Activated CD8-positive, alpha-beta T cell treated with anti-CD3 and anti-CD28 coated beads for 36 hours (primary cell): ENCODE measurements around the gene EXOC4. TPM values are rescaled to one million over a fixed set of nuclear protein-coding genes. Genes with fewer than 3 reads are reported as not detected.

ENCODE experiments used
- ATAC-seq: fragments of 200-7000 bp; cut with Tn5 transposase; one replicate; pipeline ENCODE4 v1.10.0; 2021; ENCODE audit warnings: mild to moderate bottlenecking, moderate library complexity
- CTCF ChIA-PET: fragments of 350-600 bp; sonication (Branson Sonifier 250); formaldehyde crosslinking; loops from one replicate; lab custom pipeline; 2021; ENCODE audit warnings: antibody characterized with exemption; lab: Charles Lee
- POLR2A ChIA-PET: fragments of 350-600 bp; sonication (Branson Sonifier 250); formaldehyde crosslinking; loops from one replicate; lab custom pipeline; 2021; ENCODE audit warnings: antibody characterized with exemption; lab: Charles Lee
- DNase-seq: peaks from one replicate; pipeline ENCODE4 v3.0.0-alpha.2; 2020
- H3K27ac Mint-ChIP-seq: one replicate; pipeline ENCODE4 v1.8.0; 2021; ENCODE audit warnings: mild to moderate bottlenecking, mixed read lengths
- H3K27me3 Mint-ChIP-seq: one replicate; pipeline ENCODE4 v1.8.0; 2021; ENCODE audit warnings: mixed read lengths
- H3K36me3 Mint-ChIP-seq: one replicate; pipeline ENCODE4 v1.8.0; 2021; ENCODE audit warnings: low read depth, mixed read lengths
- H3K4me1 Mint-ChIP-seq: one replicate; pipeline ENCODE4 v1.8.0; 2021; ENCODE audit warnings: low read depth, mixed read lengths
- H3K4me3 Mint-ChIP-seq: one replicate; pipeline ENCODE4 v1.8.0; 2021; ENCODE audit warnings: mild to moderate bottlenecking, moderate library complexity, mixed read lengths
- H3K9me3 Mint-ChIP-seq: one replicate; pipeline ENCODE4 v1.8.0; 2021; ENCODE audit warnings: mixed read lengths
- intact Hi-C: fragments of 100-400 bp; cut with micrococcal nuclease; formaldehyde crosslinking; loops from one replicate; pipeline ENCODE4 v1.10.0; 2022
- total RNA-seq, 2 experiments: library from RNA; stranded (reverse); gene quantifications; one replicate each; pipeline ENCODE4 v1.2.3, GENCODE V29; 2021
- TF ChIP-seq, protein P1 (sequence below): fragments of 200-600 bp; IDR thresholded peaks from one replicate; pipeline ENCODE4 v1.8.0; 2022; ENCODE audit warnings: antibody characterized with exemption, mild to moderate bottlenecking

EXOC4 gene
- total RNA-seq, 2 experiments from 2014 or later, result 54.1 to 61.7 TPM

DNA sequence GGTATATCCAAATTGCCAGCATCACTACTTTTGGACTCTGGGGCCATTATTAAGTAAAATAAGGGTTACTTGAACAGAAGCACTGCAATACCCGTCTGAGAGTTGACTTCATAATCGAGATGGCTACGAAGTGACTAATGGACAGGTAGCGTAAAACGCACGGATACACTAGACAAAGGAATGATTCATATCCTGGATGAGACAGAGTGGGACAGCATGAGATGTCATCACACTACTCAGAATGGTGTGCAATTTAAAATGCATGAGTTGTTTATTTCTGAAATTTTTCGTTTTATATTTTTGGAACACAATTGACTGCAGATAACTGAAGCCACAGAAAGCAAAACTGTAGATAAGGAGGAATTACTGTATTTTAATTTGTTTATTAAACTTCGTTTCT is 452.7 kb downstream of the EXOC4 start:
- ATAC-seq (no peak), DNase-seq (no peak)
- Mint-ChIP-seq H3K9me3 (no peaks in the 10 kb centered on the region), H3K36me3 (peaks cover 7% of the 10 kb centered on the region), H3K27me3 (no peaks in the 10 kb centered on the region), H3K4me3 (no peak overlapping the region), H3K27ac (no peak overlapping the region), H3K4me1 (no peaks in the 10 kb centered on the region)
- intact Hi-C loops, result no loop called here
- ChIA-PET POLR2A (no interaction called here), CTCF (no interaction called here)
- TF ChIP-seq, protein P1, sequence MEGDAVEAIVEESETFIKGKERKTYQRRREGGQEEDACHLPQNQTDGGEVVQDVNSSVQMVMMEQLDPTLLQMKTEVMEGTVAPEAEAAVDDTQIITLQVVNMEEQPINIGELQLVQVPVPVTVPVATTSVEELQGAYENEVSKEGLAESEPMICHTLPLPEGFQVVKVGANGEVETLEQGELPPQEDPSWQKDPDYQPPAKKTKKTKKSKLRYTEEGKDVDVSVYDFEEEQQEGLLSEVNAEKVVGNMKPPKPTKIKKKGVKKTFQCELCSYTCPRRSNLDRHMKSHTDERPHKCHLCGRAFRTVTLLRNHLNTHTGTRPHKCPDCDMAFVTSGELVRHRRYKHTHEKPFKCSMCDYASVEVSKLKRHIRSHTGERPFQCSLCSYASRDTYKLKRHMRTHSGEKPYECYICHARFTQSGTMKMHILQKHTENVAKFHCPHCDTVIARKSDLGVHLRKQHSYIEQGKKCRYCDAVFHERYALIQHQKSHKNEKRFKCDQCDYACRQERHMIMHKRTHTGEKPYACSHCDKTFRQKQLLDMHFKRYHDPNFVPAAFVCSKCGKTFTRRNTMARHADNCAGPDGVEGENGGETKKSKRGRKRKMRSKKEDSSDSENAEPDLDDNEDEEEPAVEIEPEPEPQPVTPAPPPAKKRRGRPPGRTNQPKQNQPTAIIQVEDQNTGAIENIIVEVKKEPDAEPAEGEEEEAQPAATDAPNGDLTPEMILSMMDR, result no peak

DNA sequence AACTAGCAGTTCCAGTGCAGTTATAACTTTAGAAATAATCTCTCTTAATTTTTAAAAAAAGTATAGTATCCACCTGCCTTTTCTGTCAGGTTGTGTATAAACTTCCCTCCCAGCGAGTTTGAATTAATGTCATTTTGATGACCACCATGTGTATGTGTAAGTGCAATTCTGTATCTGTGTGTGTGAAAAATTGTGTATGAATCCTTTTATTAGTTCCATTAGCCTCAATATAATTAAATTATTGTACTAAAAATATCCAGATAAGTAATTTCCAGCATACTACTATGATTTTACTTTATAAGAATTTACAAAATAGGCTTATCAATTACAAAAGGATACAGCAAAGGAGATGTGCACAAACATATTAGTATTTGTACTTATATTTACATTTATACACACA is 453.1 kb downstream of the EXOC4 start:
- Mint-ChIP-seq H3K4me1 (no peaks in the 10 kb centered on the region), H3K9me3 (no peaks in the 10 kb centered on the region), H3K27ac (no peak overlapping the region), H3K4me3 (no peak overlapping the region), H3K27me3 (no peaks in the 10 kb centered on the region), H3K36me3 (peaks cover 7% of the 10 kb centered on the region)
- ATAC-seq (no peak), DNase-seq (no peak)
- ChIA-PET CTCF (no interaction called here), POLR2A (no interaction called here)
- intact Hi-C loops, result no loop called here
- TF ChIP-seq, protein P1, result no peak

DNA sequence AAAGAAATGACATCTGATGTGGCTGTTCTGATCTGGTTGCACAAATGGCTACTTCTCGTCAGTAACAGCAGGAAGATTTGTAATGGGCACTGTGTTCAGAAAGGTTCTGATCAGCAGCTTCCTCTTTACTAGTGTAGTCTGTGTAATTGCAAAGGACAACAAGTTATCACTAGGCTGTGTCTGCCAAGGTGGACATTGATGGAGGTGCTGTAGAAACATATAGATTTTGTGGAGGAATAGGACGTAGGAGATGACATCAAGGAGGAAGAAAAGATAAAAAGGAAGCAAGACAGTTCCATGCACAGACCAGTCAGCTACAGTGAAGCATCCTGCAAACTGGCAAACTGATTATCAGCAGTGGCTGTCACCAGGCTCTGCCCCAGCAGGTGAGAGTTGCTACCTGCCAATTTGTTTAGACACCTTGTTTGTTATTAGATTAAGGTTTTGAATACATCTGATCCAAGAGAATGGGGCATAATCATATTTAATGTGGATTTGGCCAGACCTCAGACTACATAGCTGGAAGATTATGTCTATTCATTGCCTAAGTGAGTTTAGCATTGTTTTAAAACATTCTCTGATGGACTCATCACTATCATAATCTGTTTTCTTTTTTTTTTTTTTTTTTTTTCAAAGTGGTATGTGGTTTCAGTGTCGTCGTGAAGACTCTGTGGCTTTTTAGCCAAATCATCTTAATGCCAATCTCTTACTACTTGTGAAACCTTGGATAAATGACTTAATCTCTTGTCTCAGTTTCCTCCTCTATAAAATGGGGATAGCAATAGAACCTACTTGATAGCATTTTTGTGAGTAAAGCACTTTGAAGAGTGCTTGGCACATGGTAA is 456.4 kb downstream of the EXOC4 start:
- DNase-seq, result no peak
- no peak for ATAC-seq
- H3K4me3 Mint-ChIP-seq, result no peak overlapping the region
- no peaks in the 10 kb centered on the region for H3K4me1 Mint-ChIP-seq
- ChIA-PET CTCF (no interaction called here), POLR2A (no interaction called here)
- no peaks in the 10 kb centered on the region for H3K9me3 Mint-ChIP-seq
- intact Hi-C loops, result no loop called here
- no peaks in the 10 kb centered on the region for H3K27me3 Mint-ChIP-seq
- TF ChIP-seq, protein P1, result no peak
- H3K27ac Mint-ChIP-seq, result no peak overlapping the region
- no peaks in the 10 kb centered on the region for H3K36me3 Mint-ChIP-seq

DNA sequence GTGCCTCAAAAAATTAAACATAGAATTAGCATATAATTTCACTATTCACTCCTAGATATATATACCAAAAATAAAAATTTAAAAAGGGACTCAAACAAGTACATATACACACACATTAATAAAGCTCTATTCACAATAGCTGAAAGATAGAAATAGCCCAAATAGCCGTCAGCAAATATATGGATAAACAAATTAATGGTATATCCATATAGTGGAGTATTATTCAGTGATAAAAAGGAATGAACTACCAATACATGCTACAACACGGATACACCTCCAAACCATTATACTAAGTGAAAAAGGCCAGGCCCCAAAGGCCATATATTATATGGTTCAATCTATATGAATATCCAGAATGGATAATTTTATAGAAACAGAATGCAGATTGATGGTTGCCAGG is 459.7 kb downstream of the EXOC4 start:
- Mint-ChIP-seq H3K4me1 (no peaks in the 10 kb centered on the region), H3K27ac (no peak overlapping the region), H3K36me3 (no peaks in the 10 kb centered on the region), H3K9me3 (no peaks in the 10 kb centered on the region), H3K27me3 (no peaks in the 10 kb centered on the region), H3K4me3 (no peak overlapping the region)
- no peak for ATAC-seq
- no peak for DNase-seq
- intact Hi-C loops, result no loop called here
- POLR2A ChIA-PET, result no interaction called here
- CTCF ChIA-PET, result no interaction called here
- TF ChIP-seq, protein P1, result no peak

DNA sequence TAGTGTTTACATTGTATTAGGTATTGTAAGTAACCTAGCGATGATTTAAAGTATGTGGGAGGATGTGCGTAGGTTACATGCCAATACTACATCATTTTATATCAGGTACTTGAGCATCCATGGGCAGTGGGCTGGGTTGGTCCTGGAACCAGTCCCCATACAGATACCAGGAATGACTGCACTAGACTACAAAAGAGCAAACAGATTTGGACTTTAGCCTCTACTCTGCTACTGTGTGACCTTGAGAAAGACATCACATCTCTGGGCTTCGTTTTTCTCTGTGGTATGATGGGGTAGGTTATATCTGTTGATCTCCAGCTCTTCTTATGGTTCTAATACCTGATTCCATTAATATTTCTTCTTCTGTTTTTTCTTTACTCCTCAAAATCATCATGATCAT is 461.8 kb downstream of the EXOC4 start:
- DNase-seq, result no peak
- no peaks in the 10 kb centered on the region for H3K27me3 Mint-ChIP-seq
- intact Hi-C loops, result no loop called here
- POLR2A ChIA-PET, result no interaction called here
- H3K27ac Mint-ChIP-seq, result no peak overlapping the region
- H3K9me3 Mint-ChIP-seq, result no peaks in the 10 kb centered on the region
- no peak for ATAC-seq
- H3K36me3 Mint-ChIP-seq, result no peaks in the 10 kb centered on the region
- CTCF ChIA-PET, result no interaction called here
- TF ChIP-seq, protein P1, result no peak
- H3K4me1 Mint-ChIP-seq, result no peaks in the 10 kb centered on the region
- no peak overlapping the region for H3K4me3 Mint-ChIP-seq
